ENCODE measurements around the gene HOXA6.

Gene HOXA6

GRCh38 chr7:27121684-27122076, 25.9 kb downstream of the HOXA6 start:
- DNase-seq: no peak

GRCh38 chr7:27119412-27119911, 28.1 kb downstream of the HOXA6 start:
- DNase-seq: no peak

- no peak for DNase-seq
Measured at GRCh38 chr7:27118580-27118979, 29.0 kb downstream of the HOXA6 start.

DNA sequence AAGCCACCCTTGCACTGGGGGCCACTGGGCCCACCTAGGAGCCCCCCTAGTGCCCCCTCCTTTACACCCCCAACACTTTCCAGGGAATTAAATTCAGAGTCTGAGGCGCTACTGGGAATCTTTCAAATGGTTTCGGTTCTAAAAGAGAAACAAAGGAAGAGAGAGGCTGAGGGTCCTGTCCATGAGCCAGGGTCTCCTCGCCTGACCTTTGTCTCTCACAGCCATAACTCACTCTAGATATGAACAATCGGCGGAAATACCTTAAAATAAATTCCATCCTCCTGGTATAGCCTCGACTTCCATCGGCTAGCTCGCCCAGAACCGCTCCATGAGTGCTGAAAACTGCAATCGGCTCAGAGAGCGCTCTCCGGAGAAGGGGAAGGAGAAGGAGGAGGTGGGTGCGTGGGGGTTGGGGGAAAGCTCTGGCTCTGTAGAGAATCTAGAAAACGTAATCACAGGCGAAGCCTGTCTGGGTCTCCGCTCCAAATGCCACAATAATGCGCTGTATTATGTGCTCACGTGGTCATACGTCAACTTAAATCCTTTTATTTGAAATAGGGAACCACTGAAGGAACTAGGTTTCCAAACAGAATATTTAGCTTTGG, 29.6 kb downstream of the HOXA6 start:
- DNase-seq: no peak

- DNase-seq: no peak
Measured at GRCh38 chr7:27116962-27117886, 30.4 kb downstream of the HOXA6 start.

- no peak for DNase-seq
Measured at GRCh38 chr7:27116031-27116961, 31.3 kb downstream of the HOXA6 start.

DNA sequence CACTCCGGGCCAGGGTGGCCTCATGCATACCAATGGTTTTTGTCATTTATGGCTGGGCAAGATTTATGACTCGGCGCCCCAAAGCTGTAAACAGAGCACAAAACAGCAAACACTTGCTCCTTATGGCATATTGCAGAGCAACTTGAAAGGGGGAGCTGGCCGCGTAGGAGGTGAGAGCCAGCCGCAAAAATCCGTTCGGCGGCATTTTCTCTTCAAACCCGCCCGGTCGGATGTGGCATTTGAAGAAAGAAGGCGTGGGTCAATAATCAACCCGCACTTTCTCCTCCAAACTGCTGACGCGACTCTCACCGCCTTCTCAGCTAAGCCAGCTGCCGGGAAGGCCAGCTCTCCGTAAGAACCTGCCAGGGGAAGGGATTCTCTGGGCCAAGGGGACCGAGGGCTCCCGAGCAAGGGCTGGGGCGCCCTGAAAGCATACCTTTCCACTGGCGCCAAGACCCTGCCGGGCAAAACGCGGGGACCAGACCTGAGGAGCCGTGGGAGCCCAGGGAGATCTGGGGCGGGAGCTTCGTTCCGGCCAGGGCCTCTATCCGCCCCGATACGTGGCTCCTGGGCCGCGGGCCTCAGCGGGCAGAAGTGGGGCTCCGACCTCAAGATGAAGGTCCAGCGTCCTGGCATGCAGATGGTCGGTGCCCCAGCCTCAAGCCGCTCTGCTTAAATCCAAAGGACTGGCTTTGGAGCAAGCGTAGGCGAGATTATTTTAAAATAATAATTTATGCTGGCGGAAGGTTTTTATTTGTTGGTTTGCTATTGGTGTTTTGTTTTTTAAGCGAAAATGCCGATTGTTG, 32.1 kb downstream of the HOXA6 start:
- no peak for DNase-seq

- no peak for DNase-seq
Measured at GRCh38 chr7:27114881-27115220, 32.7 kb downstream of the HOXA6 start.

- DNase-seq: no peak
Measured at GRCh38 chr7:27113991-27114769, 33.4 kb downstream of the HOXA6 start.

- DNase-seq: no peak
Measured at GRCh38 chr7:27112955-27113949, 34.3 kb downstream of the HOXA6 start.

DNA sequence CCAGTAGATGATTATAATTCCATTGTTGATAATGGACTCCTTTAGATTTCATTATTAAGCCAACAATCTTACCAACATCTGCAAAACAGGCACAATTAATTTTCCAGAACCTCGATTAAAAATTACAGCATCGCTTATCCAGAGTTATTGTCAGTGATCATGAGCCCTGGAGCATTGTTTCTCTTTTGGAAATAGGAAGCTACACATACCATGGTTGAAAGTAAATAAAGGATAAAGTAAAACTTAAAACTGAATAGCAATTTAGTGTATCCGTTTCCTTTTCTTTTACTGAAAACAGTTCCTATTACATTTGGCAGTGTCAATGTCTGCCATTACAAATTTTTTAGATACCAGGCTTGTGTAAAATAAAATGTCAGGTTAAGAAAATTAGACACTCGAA, 35.2 kb downstream of the HOXA6 start:
- DNase-seq: no peak

DNA sequence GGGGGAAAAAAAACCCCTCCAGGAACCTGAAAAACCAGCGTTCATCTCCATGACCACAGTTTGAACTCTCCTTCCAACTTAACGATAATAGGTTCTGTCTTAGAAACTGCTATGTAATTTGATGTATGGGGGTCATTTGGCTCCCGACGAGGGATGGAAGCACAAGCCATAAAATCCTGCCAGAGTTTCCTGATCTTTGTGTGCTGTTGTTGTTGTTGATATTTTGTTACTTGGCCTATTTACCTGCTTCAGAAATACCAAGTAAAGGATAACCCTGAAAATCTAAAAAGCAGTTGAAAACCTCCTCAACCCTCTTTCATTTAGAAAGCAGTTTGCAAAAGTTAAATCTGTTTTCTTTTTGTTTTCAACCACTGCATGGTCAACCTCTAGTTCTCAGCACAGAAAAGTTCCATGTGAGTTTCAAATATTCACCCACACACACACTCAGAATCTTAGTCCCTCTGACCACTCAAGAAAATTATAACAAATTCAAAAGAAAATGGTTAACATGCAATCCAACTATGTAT, 35.8 kb downstream of the HOXA6 start:
- DNase-seq: no peak

GRCh38 chr7:27111042-27111750, 36.4 kb downstream of the HOXA6 start:
- no peak for DNase-seq

GRCh38 chr7:27110186-27111031, 37.2 kb downstream of the HOXA6 start:
- no peak for DNase-seq

GRCh38 chr7:27109466-27110185, 37.9 kb downstream of the HOXA6 start:
- DNase-seq: no peak

GRCh38 chr7:27108390-27109127, 39.0 kb downstream of the HOXA6 start:
- DNase-seq: no peak

Measured in activated CD4-positive, CD25-positive, alpha-beta regulatory T cell treated with anti-CD3 and anti-CD28 coated beads, Interleukin-2, amount 50 U/mL, for 72 hours (primary cell).